ENCODE data around the gene NPC1L1. TPM values are rescaled to one million over a fixed set of nuclear protein-coding genes. Genes with fewer than 3 reads are reported as not detected.
A peak's percentile ranks its signal among the peaks of the same experiment; 100 is the strongest.

Gene NPC1L1
- total RNA-seq, 6 experiments from 2014 or later, result not detected

DNA sequence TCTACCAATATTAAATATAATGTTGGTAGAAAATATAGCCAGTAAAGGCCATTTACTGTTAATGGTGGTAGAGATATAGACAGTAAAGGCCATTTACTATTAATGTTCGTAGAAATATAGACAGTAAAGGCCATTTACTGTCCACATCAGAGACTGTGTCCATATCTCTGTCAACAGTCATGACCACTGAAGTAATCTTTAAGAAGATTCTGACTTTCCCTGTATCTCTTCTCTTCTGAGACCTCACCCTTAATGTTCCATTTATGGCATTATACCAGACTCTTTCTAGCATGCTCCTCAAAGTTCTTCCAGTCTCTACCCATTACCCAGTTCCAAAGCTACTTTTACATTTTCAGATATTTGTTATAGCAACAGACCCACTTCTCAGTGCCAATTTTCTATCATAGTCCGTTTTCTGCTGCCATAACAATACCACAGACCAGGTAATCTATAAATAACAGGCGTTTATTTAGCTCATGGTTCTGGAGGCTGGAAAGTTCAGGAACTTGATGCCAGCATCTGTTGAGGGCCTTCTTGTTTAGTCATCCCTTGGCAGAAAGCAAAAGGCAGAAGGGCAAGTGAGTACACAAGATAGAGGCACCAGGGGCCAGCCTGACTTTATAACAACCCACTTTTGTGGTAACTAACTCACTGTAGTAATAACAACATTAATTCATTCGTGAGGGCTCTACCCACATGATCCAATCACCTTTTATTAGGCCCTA, 42.7 kb downstream of the NPC1L1 start:
- no peak for TF ChIP-seq CTCF (IDR thresholded peaks at IDR 0.05)
- Mint-ChIP-seq H3K9me3 (no peaks in the 10 kb centered on the region), H3K27ac (no peak overlapping the region), H3K4me3 (no peak overlapping the region), H3K27me3 (ENCODE audit: insufficient read depth) (peaks cover 21% of the 10 kb centered on the region), H3K36me3 (ENCODE audit: low read depth) (no peaks in the 10 kb centered on the region), H3K4me1 (ENCODE audit: low read depth) (no peaks in the 10 kb centered on the region)
- no peak for DNase-seq

GRCh38 chr7:44497155-44498027, 43.7 kb downstream of the NPC1L1 start:
- H3K36me3 Mint-ChIP-seq (ENCODE audit: low read depth), result no peaks in the 10 kb centered on the region
- peaks cover 17% of the 10 kb centered on the region for H3K27me3 Mint-ChIP-seq (ENCODE audit: insufficient read depth)
- H3K4me1 Mint-ChIP-seq (ENCODE audit: low read depth), result no peaks in the 10 kb centered on the region
- DNase-seq, result no peak
- no peaks in the 10 kb centered on the region for H3K9me3 Mint-ChIP-seq
- TF ChIP-seq CTCF (IDR thresholded peaks at IDR 0.05), result no peak
- no peak overlapping the region for H3K27ac Mint-ChIP-seq
- no peak overlapping the region for H3K4me3 Mint-ChIP-seq

GRCh38 chr7:44496385-44496784, 44.7 kb downstream of the NPC1L1 start:
- TF ChIP-seq CTCF (IDR thresholded peaks at IDR 0.05), result no peak
- Mint-ChIP-seq H3K4me3 (no peak overlapping the region), H3K27ac (no peak overlapping the region), H3K9me3 (no peaks in the 10 kb centered on the region), H3K36me3 (ENCODE audit: low read depth) (no peaks in the 10 kb centered on the region), H3K4me1 (ENCODE audit: low read depth) (peaks cover 1% of the 10 kb centered on the region), H3K27me3 (ENCODE audit: insufficient read depth) (peaks cover 11% of the 10 kb centered on the region)
- no peak for DNase-seq

DNA sequence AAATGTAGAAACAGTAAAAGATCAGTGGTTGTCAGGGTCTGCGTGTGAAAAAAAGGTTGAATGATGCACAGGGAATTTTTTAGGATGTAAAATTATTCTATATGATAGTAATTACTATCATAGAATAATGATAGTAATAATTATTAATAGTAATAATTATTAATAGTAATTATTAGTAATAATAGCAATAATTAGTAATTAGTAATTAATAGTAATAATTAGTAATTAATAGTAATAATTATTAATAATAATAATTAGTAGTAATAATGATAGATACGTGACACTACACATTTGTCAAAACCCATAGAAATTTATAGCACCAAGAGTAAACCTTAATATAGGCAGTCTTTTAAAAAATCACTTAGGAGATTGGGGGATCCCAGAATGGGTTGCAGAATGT, 46.2 kb downstream of the NPC1L1 start:
- 0 out of 2 replicates have a peak, but pooled peaks cover 2% of the 10 kb centered on the region for H3K36me3 Mint-ChIP-seq (ENCODE audit: low read depth)
- no peak for DNase-seq
- H3K27me3 Mint-ChIP-seq (ENCODE audit: insufficient read depth), result peaks cover 11% of the 10 kb centered on the region
- peaks cover 10% of the 10 kb centered on the region for H3K4me1 Mint-ChIP-seq (ENCODE audit: low read depth)
- no peak overlapping the region for H3K27ac Mint-ChIP-seq
- H3K4me3 Mint-ChIP-seq, result no peak overlapping the region
- no peaks in the 10 kb centered on the region for H3K9me3 Mint-ChIP-seq
- no peak for TF ChIP-seq CTCF (IDR thresholded peaks at IDR 0.05)

GRCh38 chr7:44491229-44491628, 49.9 kb downstream of the NPC1L1 start:
- TF ChIP-seq CTCF (IDR thresholded peaks at IDR 0.05), result no peak
- H3K4me3 Mint-ChIP-seq, result peak overlapping the region; percentile 94
- no peak for DNase-seq
- H3K27ac Mint-ChIP-seq, result peak overlapping the region; percentile 94
- peaks cover 38% of the 10 kb centered on the region for H3K4me1 Mint-ChIP-seq (ENCODE audit: low read depth)
- no peaks in the 10 kb centered on the region for H3K9me3 Mint-ChIP-seq
- peaks cover 14% of the 10 kb centered on the region for H3K36me3 Mint-ChIP-seq (ENCODE audit: low read depth)
- H3K27me3 Mint-ChIP-seq (ENCODE audit: insufficient read depth), result peaks cover 3% of the 10 kb centered on the region; the same call in 1 of the 2 replicates
